ENCODE data around the gene TENM4. TPM values are rescaled to one million over a fixed set of nuclear protein-coding genes. Genes with fewer than 3 reads are reported as not detected.
A peak's percentile ranks its signal among the peaks of the same experiment; 100 is the strongest.

The TENM4 gene
- total and polyA plus RNA-seq, 2 experiments from 2014 or later = 19.0 to 105 TPM

GRCh38 chr11:79328402-79328801, 112.4 kb downstream of the TENM4 start:
- peaks cover 16% of the 10 kb centered on the region for H3K4me1 ChIP-seq (ENCODE audit: low read depth)
- H3K9me3 ChIP-seq (ENCODE audit: low read depth) = no peaks in the 10 kb centered on the region
- H3K36me3 ChIP-seq = no peaks in the 10 kb centered on the region
- H3K4me3 ChIP-seq = no peak overlapping the region
- H3K27ac ChIP-seq = no peak overlapping the region
- no peaks in the 10 kb centered on the region for H3K27me3 ChIP-seq
- TF ChIP-seq, protein P1, sequence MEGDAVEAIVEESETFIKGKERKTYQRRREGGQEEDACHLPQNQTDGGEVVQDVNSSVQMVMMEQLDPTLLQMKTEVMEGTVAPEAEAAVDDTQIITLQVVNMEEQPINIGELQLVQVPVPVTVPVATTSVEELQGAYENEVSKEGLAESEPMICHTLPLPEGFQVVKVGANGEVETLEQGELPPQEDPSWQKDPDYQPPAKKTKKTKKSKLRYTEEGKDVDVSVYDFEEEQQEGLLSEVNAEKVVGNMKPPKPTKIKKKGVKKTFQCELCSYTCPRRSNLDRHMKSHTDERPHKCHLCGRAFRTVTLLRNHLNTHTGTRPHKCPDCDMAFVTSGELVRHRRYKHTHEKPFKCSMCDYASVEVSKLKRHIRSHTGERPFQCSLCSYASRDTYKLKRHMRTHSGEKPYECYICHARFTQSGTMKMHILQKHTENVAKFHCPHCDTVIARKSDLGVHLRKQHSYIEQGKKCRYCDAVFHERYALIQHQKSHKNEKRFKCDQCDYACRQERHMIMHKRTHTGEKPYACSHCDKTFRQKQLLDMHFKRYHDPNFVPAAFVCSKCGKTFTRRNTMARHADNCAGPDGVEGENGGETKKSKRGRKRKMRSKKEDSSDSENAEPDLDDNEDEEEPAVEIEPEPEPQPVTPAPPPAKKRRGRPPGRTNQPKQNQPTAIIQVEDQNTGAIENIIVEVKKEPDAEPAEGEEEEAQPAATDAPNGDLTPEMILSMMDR (IDR thresholded peaks at IDR 0.05; ENCODE audit: low read depth, low read length) = no peak
- DNase-seq (ENCODE audit: low read depth in 1 of 2, low spot score in 1 of 2) = no peak

- Histone ChIP-seq H3K4me3 (no peak overlapping the region), H3K9me3 (ENCODE audit: low read depth) (no peaks in the 10 kb centered on the region), H3K27me3 (no peaks in the 10 kb centered on the region), H3K36me3 (no peaks in the 10 kb centered on the region), H3K27ac (no peak overlapping the region), H3K4me1 (ENCODE audit: low read depth) (peaks cover 3% of the 10 kb centered on the region)
- DNase-seq (ENCODE audit: low read depth in 1 of 2, low spot score in 1 of 2) = no peak
- TF ChIP-seq, protein P1 (IDR thresholded peaks at IDR 0.05; ENCODE audit: low read depth, low read length) = no peak
Measured at GRCh38 chr11:79325851-79326250, 115.0 kb downstream of the TENM4 start.

DNA sequence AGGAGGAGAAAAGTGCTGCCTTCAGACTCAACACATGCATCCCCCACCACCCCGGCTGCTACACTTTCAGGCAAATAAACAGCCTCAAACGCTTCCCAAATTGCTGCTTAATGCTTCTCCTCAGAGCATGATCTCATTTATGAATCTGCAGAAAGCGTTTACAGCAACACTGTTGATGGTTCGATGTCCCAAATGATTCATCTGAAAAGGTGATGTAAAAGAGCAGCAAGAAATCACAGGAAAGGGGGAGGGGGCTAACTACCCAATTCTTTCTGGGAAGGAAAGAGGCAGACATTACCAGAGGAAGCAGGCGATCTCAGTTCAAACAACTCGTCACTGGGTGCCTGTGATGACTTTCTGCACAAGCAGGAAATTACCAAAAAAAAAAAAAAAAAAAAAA, 119.6 kb downstream of the TENM4 start:
- no peaks in the 10 kb centered on the region for H3K9me3 ChIP-seq (ENCODE audit: low read depth)
- no peaks in the 10 kb centered on the region for H3K4me1 ChIP-seq (ENCODE audit: low read depth)
- no peak for DNase-seq (ENCODE audit: low read depth in 1 of 2, low spot score in 1 of 2)
- H3K36me3 ChIP-seq = no peaks in the 10 kb centered on the region
- no peaks in the 10 kb centered on the region for H3K27me3 ChIP-seq
- TF ChIP-seq, protein P1 (IDR thresholded peaks at IDR 0.05; ENCODE audit: low read depth, low read length) = no peak
- no peak overlapping the region for H3K4me3 ChIP-seq
- no peak overlapping the region for H3K27ac ChIP-seq

DNA sequence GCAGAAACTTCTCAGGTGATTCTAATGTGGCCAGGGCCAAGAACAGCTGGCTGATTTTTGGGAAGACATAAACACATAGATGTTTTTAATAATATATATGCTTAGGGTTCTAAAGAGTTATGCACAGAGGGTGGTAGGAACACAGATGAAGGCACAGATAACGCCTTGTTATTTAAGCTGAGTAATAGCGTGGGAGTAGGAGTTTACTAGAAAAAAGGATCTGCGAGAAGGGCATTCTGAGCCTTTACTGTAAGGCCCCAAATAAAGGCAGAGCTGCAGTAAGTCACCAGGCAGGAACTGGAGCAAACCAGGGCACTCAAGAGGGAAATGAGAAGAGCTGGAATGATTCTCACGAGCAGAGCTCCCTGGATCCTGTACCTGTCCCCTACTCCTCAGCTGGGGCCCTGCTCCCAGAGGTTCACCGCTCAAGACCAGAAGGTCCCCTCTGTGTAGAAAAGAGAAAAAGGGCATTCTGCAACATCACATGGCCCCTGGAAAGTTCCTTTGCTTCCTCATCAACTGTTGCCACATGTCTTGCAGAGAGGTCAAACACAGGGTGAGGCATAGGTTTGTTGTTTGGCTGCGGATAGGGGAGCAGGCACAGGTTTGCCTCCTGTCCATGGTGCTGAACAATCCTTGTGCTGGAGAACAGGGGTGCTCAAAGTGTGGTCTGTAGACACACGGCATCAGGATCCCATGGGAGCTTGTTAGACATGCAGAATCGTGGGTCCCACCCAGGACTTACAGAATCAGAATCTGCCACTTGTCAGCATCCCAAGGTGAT, 125.7 kb downstream of the TENM4 start:
- Histone ChIP-seq H3K36me3 (no peaks in the 10 kb centered on the region), H3K9me3 (ENCODE audit: low read depth) (no peaks in the 10 kb centered on the region), H3K27ac (no peak overlapping the region), H3K4me3 (no peak overlapping the region), H3K27me3 (no peaks in the 10 kb centered on the region), H3K4me1 (ENCODE audit: low read depth) (no peaks in the 10 kb centered on the region)
- DNase-seq (ENCODE audit: low read depth in 1 of 2, low spot score in 1 of 2) = peak; percentile 30 to 80
- TF ChIP-seq, protein P1 (IDR thresholded peaks at IDR 0.05; ENCODE audit: low read depth, low read length) = no peak

- Histone ChIP-seq H3K4me3 (no peak overlapping the region), H3K36me3 (no peaks in the 10 kb centered on the region), H3K27me3 (no peaks in the 10 kb centered on the region), H3K9me3 (ENCODE audit: low read depth) (no peaks in the 10 kb centered on the region), H3K27ac (no peak overlapping the region), H3K4me1 (ENCODE audit: low read depth) (peaks cover 4% of the 10 kb centered on the region)
- DNase-seq (ENCODE audit: low read depth in 1 of 2, low spot score in 1 of 2) = no peak
- TF ChIP-seq, protein P1 (IDR thresholded peaks at IDR 0.05; ENCODE audit: low read depth, low read length) = no peak
Measured at GRCh38 chr11:79313530-79313913, 127.3 kb downstream of the TENM4 start.

Data from cardiac muscle cell (in vitro differentiated cells and primary cell).